ENCODE measurements around the gene CKAP2. TPM values are rescaled to one million over a fixed set of nuclear protein-coding genes. Genes with fewer than 3 reads are reported as not detected.
"Not testable (repeated sequence)": the region's sequence is repeated elsewhere in the genome, so short reads cannot be mapped to it uniquely, and the experiment has no call there.

Gene CKAP2
- polyA plus RNA-seq, 4 donors, result 48.2 to 59.1 (median 52.5) TPM

DNA sequence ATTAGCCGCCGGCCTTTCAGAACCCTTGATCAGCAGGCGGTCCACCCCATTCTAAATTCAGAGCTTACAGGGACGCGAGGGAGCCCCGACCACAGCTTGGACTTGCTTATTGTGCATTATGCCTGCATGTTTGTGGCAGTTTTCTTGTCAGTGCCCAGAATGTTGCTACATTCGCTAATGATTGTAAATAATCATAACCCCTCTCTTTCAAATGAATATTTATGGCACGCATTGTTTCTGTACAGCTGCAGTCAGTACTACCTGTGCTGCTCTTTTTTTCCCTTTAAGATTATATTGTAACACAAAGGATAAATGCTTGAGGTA, 4.5 kb upstream of the CKAP2 start:
- no peak for DNase-seq (ENCODE audit: low read depth in 4 of 4, low spot score in 2 of 4)

DNA sequence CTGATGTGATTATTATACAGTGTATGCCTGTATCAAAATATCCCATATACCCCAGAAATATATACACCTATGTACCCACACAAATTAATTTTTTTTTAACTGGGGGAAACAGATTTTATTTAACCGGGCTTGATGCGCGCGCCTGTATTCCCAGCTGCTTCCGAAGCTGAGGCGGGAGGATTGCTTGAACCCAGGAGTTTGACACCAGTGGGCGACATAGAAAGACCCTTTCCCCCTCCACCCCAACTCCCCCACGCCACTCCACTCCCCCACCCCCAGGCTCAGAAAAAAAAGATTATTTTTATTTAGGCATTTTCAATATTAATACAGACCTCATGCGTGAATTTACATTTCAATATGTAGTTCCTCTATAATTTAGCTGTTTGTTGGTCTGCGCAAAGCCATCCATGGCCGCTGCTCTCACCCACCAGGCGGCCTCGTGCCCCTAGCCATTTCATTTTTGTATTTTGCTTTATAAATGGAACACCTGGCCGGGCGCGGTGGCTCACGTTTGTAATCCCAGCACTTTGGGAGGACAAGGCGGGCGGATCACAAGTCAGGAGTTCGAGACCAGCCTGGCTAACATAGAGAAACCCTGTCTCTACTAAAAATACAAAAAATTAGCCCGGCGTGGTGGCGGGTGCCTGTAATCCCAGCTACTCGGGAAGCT, 4.0 kb upstream of the CKAP2 start:
- no peak for DNase-seq (ENCODE audit: low read depth in 4 of 4, low spot score in 2 of 4)

DNA sequence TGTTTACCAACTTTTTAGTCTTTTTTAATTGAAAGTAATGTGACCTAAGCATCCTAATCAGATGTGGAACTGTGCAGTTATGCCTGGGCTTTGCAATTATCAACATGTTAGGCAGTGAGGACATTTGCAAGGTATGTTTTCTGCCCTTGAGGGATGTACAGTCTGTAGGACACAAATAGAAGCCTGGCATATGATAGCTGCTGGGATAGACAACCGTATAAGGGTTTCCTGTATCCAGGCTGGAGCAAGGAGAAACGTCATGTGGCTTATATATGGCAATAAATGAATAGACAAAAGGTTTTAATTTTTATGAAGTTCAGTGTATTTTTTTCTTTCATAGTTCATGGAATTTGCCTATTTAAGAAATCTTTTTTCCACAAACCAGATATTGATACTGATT, 2.8 kb upstream of the CKAP2 start:
- DNase-seq (ENCODE audit: low read depth in 4 of 4, low spot score in 2 of 4), result no peak

DNA sequence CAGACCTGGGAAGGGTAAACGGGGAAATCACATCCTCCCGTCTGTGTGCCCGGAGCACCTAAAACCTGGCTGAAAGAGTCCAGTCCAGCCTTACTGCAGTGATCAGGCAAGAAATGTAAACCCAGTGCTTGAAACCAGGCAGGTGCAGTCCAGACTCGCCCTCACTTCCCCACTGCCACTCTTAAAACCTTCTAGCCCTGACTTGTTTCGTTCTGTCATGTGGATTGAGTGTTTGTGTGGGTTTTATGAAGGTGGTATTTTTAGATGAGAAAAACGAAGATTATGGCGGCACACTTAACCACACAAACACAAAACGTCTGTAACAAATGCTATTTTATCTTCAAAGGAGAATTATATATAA, 839 bp upstream of the CKAP2 start:
- peak in 1 of 4 donors; percentile 4 for DNase-seq (ENCODE audit: low read depth in 4 of 4, low spot score in 2 of 4)

DNA sequence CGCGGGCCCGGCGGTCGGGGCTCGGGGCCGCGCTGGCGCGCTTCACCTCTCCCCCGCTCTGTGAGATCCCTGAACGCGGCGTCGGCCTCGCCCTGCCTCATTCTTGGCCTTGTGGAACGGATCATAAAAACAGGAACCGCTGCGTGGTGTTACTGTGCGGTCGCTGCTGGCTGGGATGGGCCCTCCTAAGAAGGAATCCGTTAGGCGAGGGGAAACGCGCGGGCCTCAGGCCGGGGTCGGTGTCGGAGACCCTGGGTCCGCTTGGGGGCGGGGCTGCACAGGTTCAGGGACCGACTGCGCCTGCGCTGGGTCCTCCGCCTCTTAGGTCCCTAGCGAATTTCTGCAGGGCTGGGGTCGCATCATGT, 381 bp downstream of the CKAP2 start:
- peak; percentile 68 to 84 (median 74) for DNase-seq (ENCODE audit: low read depth in 4 of 4, low spot score in 2 of 4)

DNA sequence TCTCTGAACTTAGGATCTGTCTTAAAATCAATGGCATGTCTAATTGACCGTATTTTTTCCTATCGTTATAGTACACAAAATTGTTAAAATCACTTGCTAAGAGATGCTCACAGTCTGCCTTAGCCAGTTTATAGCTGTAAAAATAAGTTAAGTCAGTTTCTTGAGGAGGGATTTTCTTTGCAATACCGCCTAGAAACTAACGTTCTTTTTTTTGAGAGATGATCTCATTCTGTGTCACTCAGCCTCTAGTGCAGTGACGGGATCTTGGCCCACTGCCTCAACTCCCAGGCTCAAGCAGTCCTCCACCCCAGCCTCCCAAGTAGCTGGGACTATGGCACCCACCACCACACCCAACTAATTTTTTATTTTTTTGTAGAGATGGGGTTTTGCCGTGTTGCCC, 4.4 kb downstream of the CKAP2 start:
- no peak for DNase-seq (ENCODE audit: low read depth in 4 of 4, low spot score in 2 of 4)

DNA sequence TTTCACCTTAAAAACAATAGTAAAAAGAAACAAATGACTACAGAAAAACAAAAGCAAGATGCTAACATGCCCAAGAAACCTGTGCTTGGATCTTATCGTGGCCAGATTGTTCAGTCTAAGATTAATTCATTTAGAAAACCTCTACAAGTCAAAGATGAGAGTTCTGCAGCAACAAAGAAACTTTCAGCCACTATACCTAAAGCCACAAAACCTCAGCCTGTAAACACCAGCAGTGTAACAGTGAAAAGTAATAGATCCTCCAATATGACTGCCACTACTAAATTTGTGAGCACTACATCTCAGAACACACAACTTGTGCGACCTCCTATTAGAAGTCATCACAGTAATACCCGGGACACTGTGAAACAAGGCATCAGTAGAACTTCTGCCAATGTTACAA, 6.0 kb downstream of the CKAP2 start:
- no peak for DNase-seq (ENCODE audit: low read depth in 4 of 4, low spot score in 2 of 4)

DNA sequence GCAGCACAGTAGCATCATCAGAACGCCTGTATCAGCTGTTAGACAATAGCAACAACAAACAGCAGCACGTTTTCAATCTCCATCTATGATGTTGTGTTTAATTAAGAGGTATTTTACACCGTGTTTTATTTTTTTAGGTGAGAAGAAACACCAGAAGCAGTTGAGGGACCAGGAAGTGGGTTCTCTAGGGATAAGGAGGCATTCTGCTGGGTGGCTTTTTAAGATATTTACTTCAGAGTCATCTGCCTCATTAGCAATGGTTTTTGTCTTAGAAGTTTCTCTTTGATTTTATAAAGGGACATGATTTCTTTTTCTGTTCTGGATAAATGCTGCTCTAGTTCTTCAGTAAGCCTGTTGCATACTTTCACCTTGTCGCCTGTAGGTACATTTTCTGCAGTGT, 8.2 kb downstream of the CKAP2 start:
- no peak for DNase-seq (ENCODE audit: low read depth in 4 of 4, low spot score in 2 of 4)

DNA sequence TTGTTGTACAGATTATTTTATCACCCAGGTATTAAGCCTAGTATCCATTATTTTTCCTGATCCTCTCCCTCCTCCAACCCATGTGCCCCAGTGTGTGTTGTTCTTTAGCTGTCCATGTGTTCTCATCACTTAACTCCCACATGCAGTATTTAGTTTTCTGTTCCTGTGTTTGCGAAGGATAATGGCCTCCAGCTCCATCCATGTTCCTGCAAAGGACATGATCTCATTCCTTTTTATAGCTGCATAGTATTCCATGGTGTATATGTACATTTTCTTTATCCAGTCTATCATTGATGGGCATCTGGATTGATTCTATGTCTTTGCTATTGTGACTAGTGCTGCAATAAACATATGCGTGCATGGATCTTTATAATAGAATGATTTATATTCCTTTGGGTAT, 13.2 kb downstream of the CKAP2 start:
- DNase-seq (ENCODE audit: low read depth in 4 of 4, low spot score in 2 of 4), result not testable (repeated sequence)

DNA sequence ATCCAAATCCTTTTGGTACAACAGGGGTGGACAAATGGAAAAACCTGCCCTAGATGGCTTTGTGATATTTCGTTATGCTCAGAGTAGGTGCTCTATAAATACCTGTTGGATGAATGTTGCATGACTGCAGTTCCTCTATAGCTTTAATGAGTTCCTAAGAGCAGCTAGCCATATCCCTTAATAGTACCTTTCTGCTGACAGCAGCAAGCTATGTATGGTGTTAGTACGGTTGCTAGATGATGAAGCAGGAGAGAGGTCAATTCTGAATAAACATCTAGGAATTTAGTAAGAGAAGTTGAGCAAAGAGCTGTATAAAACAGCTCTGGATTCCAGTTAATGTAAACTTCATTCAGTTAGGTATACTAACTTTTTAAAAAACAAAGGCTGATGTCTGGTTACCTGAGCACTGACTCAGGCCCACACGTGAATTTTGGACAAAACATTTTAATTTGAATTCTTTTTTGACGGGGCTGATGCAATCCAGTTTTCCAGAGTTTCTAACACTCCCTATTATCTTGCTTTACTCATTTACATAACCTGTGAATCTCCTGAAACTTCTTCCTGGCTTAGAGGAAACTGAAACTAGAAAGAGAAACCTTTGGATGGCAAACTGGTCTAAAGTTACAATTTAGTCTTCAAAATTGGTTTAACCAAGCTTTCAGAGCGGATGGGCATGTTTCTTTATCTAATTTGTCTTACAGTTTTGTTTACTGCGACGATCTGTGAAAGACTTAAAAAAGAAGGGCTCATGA, 25.6 kb downstream of the CKAP2 start:
- DNase-seq (ENCODE audit: low read depth in 4 of 4, low spot score in 2 of 4), result not testable (repeated sequence)

DNA sequence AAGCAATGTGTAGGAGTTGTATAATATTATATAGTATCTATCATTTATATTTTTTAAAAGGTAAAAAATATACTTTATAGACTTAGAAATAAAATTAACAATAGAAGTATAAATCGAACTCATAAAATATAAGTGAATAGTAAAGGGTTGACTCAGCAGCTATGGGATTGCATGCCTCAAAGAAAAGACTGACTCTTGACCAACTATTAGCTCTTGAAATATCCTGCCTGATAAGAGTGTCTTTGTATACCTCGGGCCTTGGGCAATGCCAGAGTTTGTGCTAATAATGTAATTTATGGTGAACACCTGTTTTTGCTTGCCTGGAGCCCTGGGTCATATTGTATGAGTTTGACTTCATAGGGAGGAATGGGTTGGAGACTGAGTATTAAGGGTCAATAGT, 31.8 kb downstream of the CKAP2 start:
- DNase-seq (ENCODE audit: low read depth in 4 of 4, low spot score in 2 of 4), result not testable (repeated sequence)

DNA sequence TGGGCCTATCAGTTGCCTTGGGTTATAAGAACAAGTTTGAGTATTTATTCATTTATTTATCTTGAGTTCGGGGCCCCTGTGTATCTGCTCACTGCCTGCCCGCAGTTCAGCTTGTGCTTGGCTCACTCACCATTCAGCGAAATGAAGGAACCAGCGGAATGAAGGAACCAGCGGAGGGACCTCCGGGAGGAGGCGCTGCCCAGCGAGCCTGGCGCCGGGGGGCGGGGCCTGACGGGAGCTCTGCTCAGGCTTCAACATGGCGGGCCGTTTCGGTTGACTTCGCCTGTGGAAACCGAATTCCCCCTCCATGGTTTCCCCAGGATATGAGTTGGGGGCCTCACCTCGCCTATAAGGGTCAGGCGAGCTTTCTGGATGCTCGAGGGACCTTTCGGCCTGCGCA, 33.5 kb downstream of the CKAP2 start:
- DNase-seq (ENCODE audit: low read depth in 4 of 4, low spot score in 2 of 4), result not testable (repeated sequence)

DNA sequence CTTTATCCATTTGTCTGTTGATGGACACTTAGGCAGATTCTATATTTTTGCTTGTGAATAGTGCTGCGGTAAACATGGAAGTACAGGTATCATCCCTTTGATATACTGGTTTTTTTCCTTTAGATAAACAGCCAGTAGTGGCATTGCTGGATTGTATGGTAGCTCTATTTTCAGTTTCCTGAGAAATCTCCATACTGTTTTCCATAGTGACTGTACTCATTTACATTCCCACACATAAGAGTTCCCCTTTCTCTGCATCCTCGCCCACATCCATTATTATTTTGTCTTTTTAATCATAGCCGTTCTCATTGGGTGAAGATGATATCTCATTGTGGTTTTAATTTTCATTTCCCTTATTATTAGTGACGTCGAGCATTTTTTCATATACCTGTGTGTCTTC, 35.7 kb downstream of the CKAP2 start:
- not testable (repeated sequence) for DNase-seq (ENCODE audit: low read depth in 4 of 4, low spot score in 2 of 4)

DNA sequence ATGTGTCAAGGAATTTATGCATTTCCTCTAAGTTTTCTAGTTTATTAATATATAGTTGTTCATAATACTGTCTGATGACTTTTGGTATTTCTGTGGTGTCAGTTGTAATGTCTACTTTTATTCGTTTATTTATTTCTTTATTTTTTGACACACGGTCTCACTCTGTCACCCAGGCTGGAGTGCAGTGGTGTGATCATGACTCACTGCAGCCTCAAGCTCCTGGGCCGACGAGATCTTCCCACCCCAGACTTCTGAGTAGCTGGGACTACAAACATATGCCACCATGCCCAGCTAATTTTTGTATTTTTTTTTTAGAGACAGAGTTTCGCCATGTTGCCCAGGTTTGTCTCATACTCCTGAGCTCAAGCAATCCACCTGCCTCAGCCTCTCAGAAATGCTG, 39.0 kb downstream of the CKAP2 start:
- not testable (repeated sequence) for DNase-seq (ENCODE audit: low read depth in 4 of 4, low spot score in 2 of 4)

DNA sequence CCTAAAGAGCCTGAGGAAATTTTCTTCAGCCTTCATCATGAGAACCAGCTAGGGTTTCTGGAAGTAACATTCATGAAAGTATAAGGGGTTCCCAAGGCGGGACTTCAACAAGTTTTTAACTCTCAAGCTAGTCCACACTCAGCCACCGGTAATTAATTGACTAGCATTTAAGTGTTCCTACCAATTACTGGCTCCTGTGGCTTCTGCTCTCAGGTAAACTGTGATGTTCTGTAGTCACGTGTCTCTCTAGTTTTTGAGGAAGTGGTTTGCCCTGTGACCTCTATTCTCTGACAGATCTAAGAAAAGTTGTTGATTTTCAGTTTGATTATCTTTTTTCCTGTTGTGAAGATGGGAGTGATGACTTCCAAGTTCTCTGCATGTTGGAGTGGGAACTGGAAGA, 42.7 kb downstream of the CKAP2 start:
- not testable (repeated sequence) for DNase-seq (ENCODE audit: low read depth in 4 of 4, low spot score in 2 of 4)

DNA sequence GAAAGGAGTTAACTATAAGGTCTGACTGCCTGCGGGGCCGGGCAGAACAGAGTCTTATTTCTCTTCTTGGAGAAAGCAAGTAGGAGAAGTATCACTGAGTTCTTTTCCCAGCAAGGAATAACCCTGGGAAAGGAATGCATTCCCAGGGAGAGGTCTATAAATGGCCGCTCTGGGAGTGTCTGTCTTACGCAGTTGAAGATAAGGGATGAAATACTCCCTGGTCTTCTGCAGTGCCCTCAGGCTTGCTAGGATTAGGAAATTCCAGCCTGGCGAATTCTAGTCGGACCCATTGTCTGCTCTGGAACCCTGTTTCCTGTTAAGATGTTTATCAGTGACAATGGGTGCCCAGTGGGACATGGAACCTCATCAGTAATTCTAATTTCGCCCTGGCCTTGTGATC, 47.0 kb downstream of the CKAP2 start:
- not testable (repeated sequence) for DNase-seq (ENCODE audit: low read depth in 4 of 4, low spot score in 2 of 4)

DNA sequence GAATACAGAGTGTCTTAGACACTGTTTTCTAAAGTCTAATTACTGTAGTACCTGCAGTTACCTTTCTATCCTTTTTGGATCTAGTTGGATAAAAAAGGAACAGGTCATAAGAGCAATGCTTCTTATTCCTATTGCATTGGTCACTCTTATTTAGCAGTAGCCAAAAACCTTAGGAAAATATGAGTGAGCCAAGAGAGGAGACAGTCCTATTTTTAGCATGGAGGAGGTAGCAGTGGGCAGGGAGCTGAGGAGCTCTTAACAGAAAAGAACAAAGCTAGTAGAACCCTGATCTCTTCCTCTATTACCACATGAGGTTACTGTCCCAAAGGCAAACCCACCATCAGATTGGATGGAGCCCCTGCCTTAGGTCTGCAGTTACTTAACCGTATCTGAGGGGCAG, 50.6 kb downstream of the CKAP2 start:
- not testable (repeated sequence) for DNase-seq (ENCODE audit: low read depth in 4 of 4, low spot score in 2 of 4)

DNA sequence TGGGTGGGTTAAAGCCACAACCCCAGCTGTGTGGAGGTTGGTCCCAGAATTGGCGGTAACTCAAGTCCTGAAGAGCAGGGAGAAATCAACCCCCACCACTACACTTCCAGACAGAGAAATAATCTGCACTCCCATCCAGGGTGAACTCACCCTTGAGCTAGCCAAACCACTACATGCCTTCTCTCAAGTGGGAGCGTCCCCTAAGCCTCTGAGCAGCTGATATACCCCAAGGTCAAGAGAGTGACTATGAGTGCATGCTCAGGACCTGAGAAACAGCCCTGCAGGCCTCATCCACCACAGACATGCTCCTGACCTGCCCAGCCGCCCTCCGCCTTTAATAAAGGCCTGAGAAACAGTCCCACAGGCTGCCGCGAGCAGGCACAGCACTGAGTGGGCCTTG, 54.3 kb downstream of the CKAP2 start:
- DNase-seq (ENCODE audit: low read depth in 4 of 4, low spot score in 2 of 4), result not testable (repeated sequence)

DNA sequence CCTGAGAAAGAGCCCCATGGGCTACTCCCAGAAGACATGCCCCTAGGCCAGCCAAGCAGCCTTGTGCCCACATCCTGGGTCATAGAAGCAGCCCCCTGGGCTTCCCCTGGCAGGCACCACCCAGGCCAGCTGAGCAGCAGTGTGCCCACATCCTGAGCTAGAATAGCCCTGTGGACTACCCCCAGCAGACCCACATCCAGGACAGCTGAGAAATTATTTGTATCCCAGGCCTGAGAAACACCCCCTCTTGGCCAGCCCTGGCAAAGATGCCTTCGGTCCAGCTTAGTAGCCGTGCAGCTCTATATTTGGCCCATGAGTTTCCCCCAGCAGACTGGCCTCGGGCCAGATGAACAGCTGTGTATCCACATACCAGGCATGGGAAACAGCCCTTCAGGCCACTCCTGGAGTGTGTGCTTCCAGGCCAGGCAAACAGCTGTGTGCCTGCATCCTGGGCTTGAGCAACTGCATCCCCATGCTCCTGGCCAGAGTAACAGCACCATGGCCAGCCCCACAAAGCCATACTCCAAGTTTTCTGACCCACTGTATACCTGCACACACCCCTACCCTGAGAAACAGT, 55.0 kb downstream of the CKAP2 start:
- DNase-seq (ENCODE audit: low read depth in 4 of 4, low spot score in 2 of 4), result not testable (repeated sequence)

DNA sequence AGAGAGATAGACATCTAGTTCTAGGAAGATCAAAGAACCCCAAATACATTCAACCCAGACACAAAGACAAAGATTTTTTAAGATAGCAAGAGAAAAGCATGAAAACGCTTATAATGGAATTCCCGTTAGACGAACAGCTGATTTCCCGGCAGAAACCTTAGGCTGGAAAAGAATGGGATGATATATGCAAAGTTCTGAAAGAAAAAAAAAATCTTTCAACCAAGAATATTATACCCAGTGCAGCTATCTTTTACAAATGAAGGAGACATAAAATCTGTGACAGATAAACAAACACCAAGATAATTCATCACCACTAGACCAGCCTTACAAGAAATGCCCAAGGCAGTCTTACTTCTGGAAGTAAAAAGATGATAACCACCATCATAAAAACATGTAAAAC, 56.3 kb downstream of the CKAP2 start:
- not testable (repeated sequence) for DNase-seq (ENCODE audit: low read depth in 4 of 4, low spot score in 2 of 4)

DNA sequence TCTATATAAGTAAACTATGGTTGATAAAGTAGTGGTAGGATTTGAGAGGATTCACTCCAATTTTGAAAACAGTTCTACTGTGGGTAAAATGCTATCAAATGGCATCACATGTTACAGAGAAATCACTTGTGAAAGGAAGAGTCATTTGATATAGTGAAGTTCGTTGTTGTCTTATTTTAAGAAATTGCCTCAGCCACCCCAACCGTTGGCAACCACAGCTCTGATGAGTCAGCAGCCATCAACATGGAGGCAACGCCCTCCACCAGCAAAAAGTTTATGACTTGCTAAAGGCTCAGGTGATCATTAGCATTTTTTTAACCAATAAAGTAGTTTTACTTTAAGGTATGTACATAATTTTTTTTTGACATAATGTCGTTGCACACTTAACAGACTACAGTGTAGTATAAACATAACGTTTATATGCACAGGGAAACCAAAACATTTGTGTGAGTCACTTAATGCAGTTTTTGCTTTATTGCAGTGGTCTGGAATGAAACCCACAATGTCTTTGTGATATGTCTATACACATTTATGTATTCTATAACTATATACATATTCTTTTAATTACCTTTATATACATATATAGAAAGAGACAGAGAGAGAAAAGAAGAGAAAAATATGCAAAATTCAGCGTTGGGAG, 58.8 kb downstream of the CKAP2 start:
- not testable (repeated sequence) for DNase-seq (ENCODE audit: low read depth in 4 of 4, low spot score in 2 of 4)

DNA sequence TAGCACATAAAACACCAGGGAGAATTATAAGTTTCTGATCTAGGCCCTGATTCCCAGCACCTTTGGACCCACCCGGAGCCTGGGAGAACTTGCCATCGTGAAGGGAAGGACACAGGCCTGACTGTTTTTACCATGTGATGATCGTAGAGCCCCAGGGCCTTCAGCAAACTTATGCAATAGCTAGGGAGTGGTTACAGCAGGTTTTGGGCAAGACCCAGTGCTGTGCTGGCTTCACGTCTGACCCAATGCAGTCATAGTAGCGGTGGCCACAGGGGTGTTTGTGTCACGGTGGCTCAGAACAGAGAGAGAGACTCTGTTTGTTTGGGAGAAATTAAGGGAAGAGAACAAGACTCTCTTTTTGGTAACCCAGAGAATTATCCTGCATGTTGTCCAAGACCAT, 68.0 kb downstream of the CKAP2 start:
- not testable (repeated sequence) for DNase-seq (ENCODE audit: low read depth in 4 of 4, low spot score in 2 of 4)
